GM19193 (cell line): ENCODE results near the gene MAP7D2.

Experiments used
- POLR2A ChIP-seq: IDR thresholded peaks from 4 replicates; pipeline ENCODE4 v1.6.1; 2011; ENCODE audit not compliant: insufficient read depth, insufficient read length; ENCODE audit errors: extremely low read depth

The MAP7D2 gene

GRCh38 chrX:20118065-20118824 lies 1.5 kb upstream of the MAP7D2 start:
- TF ChIP-seq POLR2A, result no peak

- no peak for TF ChIP-seq POLR2A
These were observed 575 bp downstream of the MAP7D2 start for GRCh38 chrX:20116087-20116576.

GRCh38 chrX:20112022-20112774 lies 4.5 kb downstream of the MAP7D2 start:
- no peak for TF ChIP-seq POLR2A

- no peak for TF ChIP-seq POLR2A
These were observed 5.4 kb downstream of the MAP7D2 start for GRCh38 chrX:20111271-20111670.

- no peak for TF ChIP-seq POLR2A
These were observed 14.6 kb downstream of the MAP7D2 start for GRCh38 chrX:20101934-20102581.

GRCh38 chrX:20091499-20091898 lies 25.2 kb downstream of the MAP7D2 start:
- TF ChIP-seq POLR2A, result no peak

GRCh38 chrX:20089845-20090244 lies 26.9 kb downstream of the MAP7D2 start:
- TF ChIP-seq POLR2A, result no peak

GRCh38 chrX:20080277-20080676 lies 36.4 kb downstream of the MAP7D2 start:
- TF ChIP-seq POLR2A, result no peak

GRCh38 chrX:20071511-20072079 lies 45.1 kb downstream of the MAP7D2 start:
- TF ChIP-seq POLR2A, result no peak

GRCh38 chrX:20067709-20068561 lies 48.8 kb downstream of the MAP7D2 start:
- TF ChIP-seq POLR2A, result no peak

GRCh38 chrX:20066968-20067708 lies 49.6 kb downstream of the MAP7D2 start:
- no peak for TF ChIP-seq POLR2A

GRCh38 chrX:20063716-20064351 lies 52.9 kb downstream of the MAP7D2 start:
- TF ChIP-seq POLR2A, result no peak

GRCh38 chrX:20063153-20063552 lies 53.6 kb downstream of the MAP7D2 start:
- no peak for TF ChIP-seq POLR2A
